Mesendoderm (in vitro differentiated cells): Measurements from ENCODE around the gene CNDP1.

Experiments used
- DNase-seq: peaks from one replicate; pipeline ENCODE4 v3.0.0; 2013
- H2AK5ac ChIP-seq: 2 replicates; pipeline ENCODE4 v1.6.1; 2013; ENCODE audit warnings: low read length, inconsistent platforms
- H2BK120ac ChIP-seq: 2 replicates; pipeline ENCODE4 v1.6.1; 2013; ENCODE audit warnings: low read depth, mild to moderate bottlenecking, low read length, moderate library complexity, mixed read lengths
- H2BK15ac ChIP-seq: replicated peaks from 2 replicates; pipeline ENCODE4 v1.6.1; 2013; ENCODE audit warnings: low read depth, mild to moderate bottlenecking, moderate library complexity
- H2BK5ac ChIP-seq: 2 replicates; pipeline ENCODE4 v1.6.1; 2013; ENCODE audit warnings: low read length, inconsistent platforms
- H3K18ac ChIP-seq: 2 replicates; pipeline ENCODE4 v1.6.1; 2013; ENCODE audit warnings: mild to moderate bottlenecking, low read length, mixed read lengths
- H3K23ac ChIP-seq: one replicate; pipeline ENCODE4 v1.6.1; 2013; ENCODE audit warnings: low read length
- H3K27ac ChIP-seq: 2 replicates; pipeline ENCODE4 v1.5.1; 2013; ENCODE audit warnings: low read depth, mild to moderate bottlenecking, inconsistent platforms, low read length, moderate library complexity
- H3K27me3 ChIP-seq: 2 replicates; pipeline ENCODE4 v1.6.1; 2013; ENCODE audit warnings: low read length, control low read depth, mild to moderate bottlenecking, inconsistent platforms; ENCODE audit not compliant: insufficient read depth, poor library complexity
- H3K36me3 ChIP-seq: 2 replicates; pipeline ENCODE4 v1.6.1; 2013; ENCODE audit warnings: low read length, inconsistent platforms; ENCODE audit not compliant: control insufficient read depth, insufficient read depth
- H3K4ac ChIP-seq: one replicate; pipeline ENCODE4 v1.6.1; 2013; ENCODE audit warnings: low read depth, mild to moderate bottlenecking, low read length, moderate library complexity
- H3K4me1 ChIP-seq: 2 replicates; pipeline ENCODE4 v1.6.1; 2013; ENCODE audit warnings: low read depth, low read length, inconsistent platforms; ENCODE audit not compliant: control insufficient read depth
- H3K4me2 ChIP-seq: 2 replicates; pipeline ENCODE4 v1.6.1; 2013; ENCODE audit warnings: low read length
- H3K4me3 ChIP-seq: 2 replicates; pipeline ENCODE4 v1.5.1; 2013; ENCODE audit warnings: mild to moderate bottlenecking, low read length
- H3K56ac ChIP-seq: one replicate; pipeline ENCODE4 v1.6.1; 2013; ENCODE audit warnings: low read length
- H3K79me1 ChIP-seq: 2 replicates; pipeline ENCODE4 v1.6.1; 2013; ENCODE audit warnings: low read length, inconsistent platforms
- H3K79me2 ChIP-seq: 2 replicates; pipeline ENCODE4 v1.6.1; 2013; ENCODE audit warnings: mild to moderate bottlenecking, low read length; ENCODE audit not compliant: control insufficient read depth, insufficient read depth
- H3K9ac ChIP-seq: 2 replicates; pipeline ENCODE4 v1.6.1; 2013; ENCODE audit warnings: low read length, inconsistent platforms
- H4K5ac ChIP-seq: one replicate; pipeline ENCODE4 v1.6.1; 2013; ENCODE audit warnings: low read length
- H4K8ac ChIP-seq: one replicate; pipeline ENCODE4 v1.6.1; 2013; ENCODE audit warnings: low read depth, mild to moderate bottlenecking, control low read depth, low read length, moderate library complexity
- WGBS: extraction: QIAGEN DNeasy Blood & Tissue Kit; methylation state at CpG from one replicate; pipeline ENCODE4 v1.1.7; 2013; ENCODE audit warnings: low lambda C conversion rate, missing lambda C conversion rate; ENCODE audit not compliant: insufficient coverage; ENCODE audit errors: extremely low coverage; 5-methylcytosine and 5-hydroxymethylcytosine counted together

Gene CNDP1

DNA sequence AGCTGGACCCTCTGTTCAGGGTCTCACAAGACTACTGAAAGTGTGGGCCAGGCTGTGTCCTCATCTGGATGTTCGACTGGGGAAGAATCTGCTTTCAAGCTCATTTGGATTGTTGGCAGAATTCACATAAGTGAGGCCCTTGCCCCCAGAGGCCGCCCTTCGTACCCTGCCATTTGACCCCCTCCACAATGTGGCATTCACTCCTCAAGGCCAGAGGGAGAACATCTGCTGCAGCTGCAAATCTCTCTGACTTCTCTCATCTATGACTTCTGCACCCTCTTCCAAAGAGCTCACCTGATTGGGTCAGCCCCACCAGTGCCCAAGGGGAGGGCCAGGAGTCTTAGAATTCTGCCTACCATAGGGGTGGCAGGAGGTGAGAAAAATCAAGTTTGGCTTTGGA lies 42.0 kb upstream of the CNDP1 start:
- no peak overlapping the region for H4K8ac ChIP-seq
- H2AK5ac ChIP-seq = no peak overlapping the region
- WGBS = no CpG with 5 or more reads among the region's 3 CpGs
- no peak overlapping the region for H3K4me3 ChIP-seq
- no peak overlapping the region for H3K23ac ChIP-seq
- H3K27ac ChIP-seq = no peak overlapping the region
- H3K56ac ChIP-seq = no peak overlapping the region
- H3K79me1 ChIP-seq = no peaks in the 10 kb centered on the region
- no peak overlapping the region for H2BK15ac ChIP-seq
- peaks cover 8% of the 10 kb centered on the region for H3K79me2 ChIP-seq
- no peak for DNase-seq
- H3K36me3 ChIP-seq = no peaks in the 10 kb centered on the region
- H3K18ac ChIP-seq = no peak overlapping the region
- H4K5ac ChIP-seq = no peak overlapping the region
- no peak overlapping the region for H3K4ac ChIP-seq
- H2BK120ac ChIP-seq = no peak overlapping the region
- no peaks in the 10 kb centered on the region for H3K4me1 ChIP-seq
- H3K4me2 ChIP-seq = no peak overlapping the region
- no peak overlapping the region for H3K9ac ChIP-seq
- no peaks in the 10 kb centered on the region for H3K27me3 ChIP-seq
- no peak overlapping the region for H2BK5ac ChIP-seq

DNA sequence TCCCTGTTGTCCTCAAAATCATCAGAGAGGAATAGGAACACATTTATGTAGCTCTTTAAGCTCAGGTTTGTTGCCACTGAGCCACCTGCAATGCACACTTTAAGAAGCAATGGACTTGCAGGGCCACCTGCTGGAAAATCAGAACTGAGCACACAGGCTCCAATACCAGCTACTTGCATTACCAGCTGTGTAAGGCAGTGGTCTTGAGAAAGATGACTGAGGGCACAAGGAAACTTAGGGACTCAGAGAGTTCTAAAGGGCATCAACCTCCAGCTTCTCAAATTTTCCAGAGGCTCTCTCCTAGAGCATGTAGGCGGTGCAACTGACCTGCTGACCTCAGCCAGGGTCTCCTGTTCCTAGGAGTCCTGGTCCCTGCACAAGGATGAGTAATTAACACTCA lies 40.6 kb upstream of the CNDP1 start:
- peak; percentile 82 for DNase-seq
- Histone ChIP-seq H3K4me3 (no peak overlapping the region), H2BK5ac (no peak overlapping the region), H3K27ac (no peak overlapping the region), H4K8ac (no peak overlapping the region), H3K4me2 (no peak overlapping the region), H3K4me1 (peaks cover under 1% of the 10 kb centered on the region), H3K9ac (no peak overlapping the region), H3K79me2 (peaks cover 21% of the 10 kb centered on the region), H4K5ac (no peak overlapping the region), H2BK15ac (no peak overlapping the region), H2BK120ac (no peak overlapping the region), H2AK5ac (no peak overlapping the region), H3K56ac (no peak overlapping the region), H3K79me1 (peaks cover 6% of the 10 kb centered on the region), H3K27me3 (no peaks in the 10 kb centered on the region), H3K23ac (no peak overlapping the region), H3K18ac (no peak overlapping the region), H3K36me3 (no peaks in the 10 kb centered on the region), H3K4ac (no peak overlapping the region)
- no CpG with 5 or more reads among the region's 1 CpG for WGBS

DNA sequence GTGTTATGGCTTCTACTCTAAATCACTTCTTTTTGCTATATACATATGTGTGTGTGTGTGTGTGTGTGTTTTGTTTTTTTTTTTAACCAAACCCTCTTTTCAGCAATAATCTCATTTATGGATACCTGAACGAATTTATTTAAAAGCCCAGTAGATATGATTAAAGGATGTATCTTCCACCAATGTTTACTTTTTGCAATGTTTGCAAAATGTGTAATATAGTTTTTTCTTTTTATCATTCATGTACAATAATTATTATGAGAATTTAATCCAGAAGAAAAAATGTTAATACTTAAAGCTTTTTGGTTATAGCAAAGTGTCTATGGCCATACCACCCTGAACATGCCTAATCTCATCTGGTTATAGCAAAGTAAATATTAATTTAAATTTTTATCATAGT lies 39.8 kb upstream of the CNDP1 start:
- Histone ChIP-seq H2BK120ac (no peak overlapping the region), H3K4ac (no peak overlapping the region), H3K9ac (no peak overlapping the region), H4K8ac (no peak overlapping the region), H3K4me3 (no peak overlapping the region), H3K4me1 (peaks cover 5% of the 10 kb centered on the region), H2BK5ac (no peak overlapping the region), H3K27me3 (no peaks in the 10 kb centered on the region), H3K4me2 (no peak overlapping the region), H4K5ac (no peak overlapping the region), H3K27ac (no peak overlapping the region), H3K23ac (no peak overlapping the region), H2AK5ac (no peak overlapping the region), H3K79me2 (peaks cover 27% of the 10 kb centered on the region), H3K79me1 (peaks cover 11% of the 10 kb centered on the region), H3K36me3 (no peaks in the 10 kb centered on the region), H3K18ac (no peak overlapping the region), H3K56ac (no peak overlapping the region), H2BK15ac (no peak overlapping the region)
- no CpG with 5 or more reads among the region's 1 CpG for WGBS
- no peak for DNase-seq

DNA sequence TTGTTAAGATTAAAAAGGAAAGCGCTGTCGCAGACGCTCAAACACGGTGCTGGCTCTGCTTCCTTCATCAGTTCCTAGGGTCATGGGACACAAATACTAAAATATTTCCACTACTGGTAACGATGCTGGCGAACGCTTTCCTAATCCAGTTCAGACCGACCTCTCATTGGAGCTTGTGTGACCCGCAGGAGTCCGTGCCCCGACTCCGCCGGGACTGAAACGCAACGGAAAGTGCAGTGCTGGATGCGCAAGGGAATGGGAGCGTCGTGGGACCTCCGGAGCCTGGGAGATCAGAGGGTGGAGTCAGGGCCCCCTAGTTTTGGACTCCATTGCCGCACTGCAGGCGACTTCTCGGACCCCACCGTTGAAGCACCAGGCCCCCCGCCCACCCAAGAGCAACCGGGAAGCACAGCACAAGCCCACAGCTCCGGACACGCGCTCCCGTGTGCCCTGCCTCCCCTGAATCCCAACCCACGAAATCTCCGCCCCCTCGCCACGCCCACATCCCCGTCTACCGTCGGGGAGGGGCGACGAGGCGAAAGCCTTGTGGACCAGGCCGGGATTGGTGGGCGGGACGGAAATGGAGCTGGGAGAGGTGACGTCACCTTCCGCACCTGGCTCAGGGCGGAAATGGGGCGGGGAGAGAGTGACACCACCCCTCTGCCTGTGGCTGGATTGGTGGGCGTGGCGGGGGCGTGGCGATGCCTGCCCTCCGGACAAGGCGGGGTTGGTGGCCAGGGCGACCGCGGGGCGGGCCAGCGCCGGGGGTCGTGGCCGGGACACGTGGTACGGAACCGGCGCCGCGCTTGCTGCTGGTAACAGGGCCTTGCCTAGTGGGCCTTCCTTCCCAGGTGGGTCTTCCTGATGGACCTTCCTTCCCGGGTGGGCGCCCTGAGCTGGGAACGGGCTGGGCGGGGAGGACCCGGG lies 38.5 kb upstream of the CNDP1 start, which contains the start of gene CNDP2:
Gene CNDP2 (plus strand): TSS at position 783 of the 927 bp plus-strand sequence. CDS start 3,611 bp downstream, outside the sequence.
- H3K56ac ChIP-seq = peak within 1 kb of the TSS; percentile 99
- no peak within 1 kb of the TSS for H2BK15ac ChIP-seq
- H3K79me2 ChIP-seq = peaks cover 30% of the 10 kb centered on the region
- peak within 1 kb of the TSS; percentile 97 for H3K9ac ChIP-seq
- no peak within 1 kb of the TSS for H3K23ac ChIP-seq
- peak within 1 kb of the TSS; percentile 90 for H3K4me3 ChIP-seq
- H2BK120ac ChIP-seq = no peak within 1 kb of the TSS
- peak within 1 kb of the TSS; percentile 81 for H3K4me2 ChIP-seq
- peaks cover 5% of the 10 kb centered on the region for H3K4me1 ChIP-seq
- H2BK5ac ChIP-seq = peak within 1 kb of the TSS; percentile 75
- H3K36me3 ChIP-seq = no peaks in the 10 kb centered on the region
- H4K8ac ChIP-seq = no peak within 1 kb of the TSS
- H3K18ac ChIP-seq = peak within 1 kb of the TSS; percentile 53
- peak within 1 kb of the TSS; percentile 61 for H3K27ac ChIP-seq
- H3K27me3 ChIP-seq = no peaks in the 10 kb centered on the region
- peak within 1 kb of the TSS; percentile 74 for H3K4ac ChIP-seq
- H3K79me1 ChIP-seq = peaks cover 11% of the 10 kb centered on the region
- H4K5ac ChIP-seq = no peak within 1 kb of the TSS
- DNase-seq = peak; percentile 99
- WGBS = no CpG with 5 or more reads among the region's 71 CpGs
- H2AK5ac ChIP-seq = no peak within 1 kb of the TSS

DNA sequence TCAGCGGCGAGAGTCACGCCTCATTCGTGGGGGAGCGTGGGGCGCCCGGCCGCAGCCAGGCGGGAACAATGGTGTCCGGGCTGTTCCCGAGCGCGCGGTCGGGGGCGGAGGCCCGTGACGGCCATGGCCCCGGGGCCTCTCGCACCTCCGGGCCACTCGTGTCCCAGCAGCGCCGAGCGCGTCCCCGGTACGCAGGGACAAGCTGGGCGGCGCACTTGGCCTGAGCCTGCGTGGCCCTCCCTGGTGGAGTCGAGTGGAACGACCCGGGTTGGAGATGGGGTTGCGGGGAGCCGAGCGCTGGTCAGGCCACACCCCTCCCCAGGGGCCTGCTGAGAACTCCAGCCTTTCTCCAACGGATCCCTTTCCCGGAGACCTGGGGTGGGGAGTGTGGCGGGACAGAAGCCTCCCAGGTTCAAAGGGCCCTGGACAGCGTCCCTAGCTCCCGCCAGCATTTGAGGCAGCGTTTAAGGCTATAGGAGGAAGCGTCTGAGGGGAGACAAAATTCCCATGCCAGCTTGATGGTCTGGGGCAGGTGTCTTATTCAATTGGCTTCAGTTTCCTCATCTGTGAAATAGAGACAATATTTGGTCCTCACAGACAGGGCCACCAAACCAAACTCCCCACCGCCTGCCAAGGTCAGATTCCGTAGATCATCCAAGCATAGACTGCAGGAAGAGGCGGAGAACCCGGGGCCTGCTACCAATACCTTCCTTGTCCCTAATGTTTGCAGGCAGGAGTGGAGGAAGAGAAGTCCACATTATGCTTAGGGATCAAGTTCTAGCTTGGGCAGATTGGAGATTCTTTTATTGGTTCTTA lies 37.6 kb upstream of the CNDP1 start:
- H3K4me3 ChIP-seq = peak overlapping the region; percentile 90
- no peak overlapping the region for H4K5ac ChIP-seq
- H3K79me1 ChIP-seq = peaks cover 12% of the 10 kb centered on the region
- WGBS = no CpG with 5 or more reads among the region's 48 CpGs
- peak overlapping the region; percentile 72 for H3K4me2 ChIP-seq
- H4K8ac ChIP-seq = no peak overlapping the region
- peak overlapping the region; percentile 97 for H3K9ac ChIP-seq
- peak overlapping the region; percentile 75 for H2BK5ac ChIP-seq
- DNase-seq = peak; percentile 69
- H2AK5ac ChIP-seq = no peak overlapping the region
- H3K18ac ChIP-seq = peak overlapping the region; percentile 53
- no peaks in the 10 kb centered on the region for H3K36me3 ChIP-seq
- peak overlapping the region; percentile 61 for H3K27ac ChIP-seq
- H3K56ac ChIP-seq = peak overlapping the region; percentile 99
- no peak overlapping the region for H3K23ac ChIP-seq
- no peaks in the 10 kb centered on the region for H3K27me3 ChIP-seq
- peak overlapping the region; percentile 74 for H3K4ac ChIP-seq
- peaks cover 5% of the 10 kb centered on the region for H3K4me1 ChIP-seq
- peaks cover 30% of the 10 kb centered on the region for H3K79me2 ChIP-seq
- no peak overlapping the region for H2BK120ac ChIP-seq
- no peak overlapping the region for H2BK15ac ChIP-seq
